ENCODE data around the gene TMEM54. TPM values are rescaled to one million over a fixed set of nuclear protein-coding genes. Genes with fewer than 3 reads are reported as not detected.

TMEM54 gene
- total and polyA plus RNA-seq, 2 experiments from 2014 or later: 11.2 to 11.7 TPM

DNA sequence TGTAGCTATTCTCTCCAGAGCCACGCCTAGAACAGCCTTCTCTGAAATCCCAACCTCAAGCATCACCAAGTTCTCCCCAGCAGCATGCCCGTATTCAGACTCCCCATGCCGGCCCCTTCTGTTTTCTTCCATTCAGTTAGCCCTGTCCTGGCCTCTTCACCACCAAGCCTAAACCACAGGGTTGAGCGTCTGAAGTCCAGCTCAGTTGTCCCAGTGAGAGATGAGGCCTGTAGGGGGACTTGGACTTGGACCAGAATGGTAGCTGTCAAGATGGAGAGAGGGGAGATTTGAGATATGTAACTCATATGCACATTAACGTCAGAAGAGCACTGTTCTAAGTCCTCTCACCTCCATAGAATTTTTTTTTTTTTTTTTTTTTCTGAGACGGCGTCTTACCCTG, 5.5 kb upstream of the TMEM54 start:
- Mint-ChIP-seq H3K36me3 (ENCODE audit: low read depth) (no peaks in the 10 kb centered on the region), H3K9me3 (no peaks in the 10 kb centered on the region)

More for the DNA sequence above, 5.5 kb upstream of the TMEM54 start:
- H3F3A ChIP-seq (replicated peaks; ENCODE audit: low read depth): no peaks in the 10 kb centered on the region
- no peaks in the 10 kb centered on the region for H4K20me1 ChIP-seq (replicated peaks; ENCODE audit: insufficient read depth)
- peaks cover 5% of the 10 kb centered on the region; the same call in 1 of the 2 replicates for H3K4me1 ChIP-seq (ENCODE audit: insufficient read depth)
- H3K4me3 Mint-ChIP-seq: no peak overlapping the region
- ATAC-seq: no peak
- H3K27ac Mint-ChIP-seq: no peak overlapping the region
- no peak overlapping the region for H3K4me2 ChIP-seq
- H3K27ac ChIP-seq (ENCODE audit: low read depth): no peak overlapping the region
- H3K36me3 ChIP-seq (ENCODE audit: insufficient read depth): no peaks in the 10 kb centered on the region
- H3K79me2 ChIP-seq (replicated peaks; ENCODE audit: insufficient read depth): no peaks in the 10 kb centered on the region
- H2AFZ ChIP-seq: no peak overlapping the region
- H3K9me2 ChIP-seq (ENCODE audit: insufficient read depth): no peaks in the 10 kb centered on the region
- 0 out of 3 replicates have a peak, but pooled peaks cover 1% of the 10 kb centered on the region for H3K4me1 Mint-ChIP-seq
- TF ChIP-seq JUNB (IDR thresholded peaks at IDR 0.05; ENCODE audit: unreplicated experiment) (no peak), STAT1 (IDR thresholded peaks at IDR 0.05; ENCODE audit: unreplicated experiment) (no peak), POLR2AphosphoS5 (IDR thresholded peaks at IDR 0.05; ENCODE audit: low read depth) (no peak), CREB1 (CRISPR knock-in tag; IDR thresholded peaks at IDR 0.05; ENCODE audit: low read depth) (no peak), ZNF114 (CRISPR knock-in tag; IDR thresholded peaks at IDR 0.05) (no peak), ZNF331 (CRISPR knock-in tag; IDR thresholded peaks at IDR 0.05; ENCODE audit: low read depth) (no peak), NANOG (IDR thresholded peaks at IDR 0.05; ENCODE audit: borderline replicate concordance) (no peak), EZH2 (IDR thresholded peaks at IDR 0.05; ENCODE audit: low read depth, unreplicated experiment) (no peak), EZH2phosphoT487 (IDR thresholded peaks at IDR 0.05; ENCODE audit: unreplicated experiment) (no peak)
- TF ChIP-seq, protein P1, sequence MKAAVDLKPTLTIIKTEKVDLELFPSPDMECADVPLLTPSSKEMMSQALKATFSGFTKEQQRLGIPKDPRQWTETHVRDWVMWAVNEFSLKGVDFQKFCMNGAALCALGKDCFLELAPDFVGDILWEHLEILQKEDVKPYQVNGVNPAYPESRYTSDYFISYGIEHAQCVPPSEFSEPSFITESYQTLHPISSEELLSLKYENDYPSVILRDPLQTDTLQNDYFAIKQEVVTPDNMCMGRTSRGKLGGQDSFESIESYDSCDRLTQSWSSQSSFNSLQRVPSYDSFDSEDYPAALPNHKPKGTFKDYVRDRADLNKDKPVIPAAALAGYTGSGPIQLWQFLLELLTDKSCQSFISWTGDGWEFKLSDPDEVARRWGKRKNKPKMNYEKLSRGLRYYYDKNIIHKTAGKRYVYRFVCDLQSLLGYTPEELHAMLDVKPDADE (IDR thresholded peaks at IDR 0.05): no peak
- TF ChIP-seq, protein P2, sequence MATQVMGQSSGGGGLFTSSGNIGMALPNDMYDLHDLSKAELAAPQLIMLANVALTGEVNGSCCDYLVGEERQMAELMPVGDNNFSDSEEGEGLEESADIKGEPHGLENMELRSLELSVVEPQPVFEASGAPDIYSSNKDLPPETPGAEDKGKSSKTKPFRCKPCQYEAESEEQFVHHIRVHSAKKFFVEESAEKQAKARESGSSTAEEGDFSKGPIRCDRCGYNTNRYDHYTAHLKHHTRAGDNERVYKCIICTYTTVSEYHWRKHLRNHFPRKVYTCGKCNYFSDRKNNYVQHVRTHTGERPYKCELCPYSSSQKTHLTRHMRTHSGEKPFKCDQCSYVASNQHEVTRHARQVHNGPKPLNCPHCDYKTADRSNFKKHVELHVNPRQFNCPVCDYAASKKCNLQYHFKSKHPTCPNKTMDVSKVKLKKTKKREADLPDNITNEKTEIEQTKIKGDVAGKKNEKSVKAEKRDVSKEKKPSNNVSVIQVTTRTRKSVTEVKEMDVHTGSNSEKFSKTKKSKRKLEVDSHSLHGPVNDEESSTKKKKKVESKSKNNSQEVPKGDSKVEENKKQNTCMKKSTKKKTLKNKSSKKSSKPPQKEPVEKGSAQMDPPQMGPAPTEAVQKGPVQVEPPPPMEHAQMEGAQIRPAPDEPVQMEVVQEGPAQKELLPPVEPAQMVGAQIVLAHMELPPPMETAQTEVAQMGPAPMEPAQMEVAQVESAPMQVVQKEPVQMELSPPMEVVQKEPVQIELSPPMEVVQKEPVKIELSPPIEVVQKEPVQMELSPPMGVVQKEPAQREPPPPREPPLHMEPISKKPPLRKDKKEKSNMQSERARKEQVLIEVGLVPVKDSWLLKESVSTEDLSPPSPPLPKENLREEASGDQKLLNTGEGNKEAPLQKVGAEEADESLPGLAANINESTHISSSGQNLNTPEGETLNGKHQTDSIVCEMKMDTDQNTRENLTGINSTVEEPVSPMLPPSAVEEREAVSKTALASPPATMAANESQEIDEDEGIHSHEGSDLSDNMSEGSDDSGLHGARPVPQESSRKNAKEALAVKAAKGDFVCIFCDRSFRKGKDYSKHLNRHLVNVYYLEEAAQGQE (IDR thresholded peaks at IDR 0.05; ENCODE audit: unreplicated experiment): no peak
- TF ChIP-seq, protein P3, sequence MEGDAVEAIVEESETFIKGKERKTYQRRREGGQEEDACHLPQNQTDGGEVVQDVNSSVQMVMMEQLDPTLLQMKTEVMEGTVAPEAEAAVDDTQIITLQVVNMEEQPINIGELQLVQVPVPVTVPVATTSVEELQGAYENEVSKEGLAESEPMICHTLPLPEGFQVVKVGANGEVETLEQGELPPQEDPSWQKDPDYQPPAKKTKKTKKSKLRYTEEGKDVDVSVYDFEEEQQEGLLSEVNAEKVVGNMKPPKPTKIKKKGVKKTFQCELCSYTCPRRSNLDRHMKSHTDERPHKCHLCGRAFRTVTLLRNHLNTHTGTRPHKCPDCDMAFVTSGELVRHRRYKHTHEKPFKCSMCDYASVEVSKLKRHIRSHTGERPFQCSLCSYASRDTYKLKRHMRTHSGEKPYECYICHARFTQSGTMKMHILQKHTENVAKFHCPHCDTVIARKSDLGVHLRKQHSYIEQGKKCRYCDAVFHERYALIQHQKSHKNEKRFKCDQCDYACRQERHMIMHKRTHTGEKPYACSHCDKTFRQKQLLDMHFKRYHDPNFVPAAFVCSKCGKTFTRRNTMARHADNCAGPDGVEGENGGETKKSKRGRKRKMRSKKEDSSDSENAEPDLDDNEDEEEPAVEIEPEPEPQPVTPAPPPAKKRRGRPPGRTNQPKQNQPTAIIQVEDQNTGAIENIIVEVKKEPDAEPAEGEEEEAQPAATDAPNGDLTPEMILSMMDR (conservative IDR thresholded peaks at IDR 0.05; ENCODE audit: low read depth in 2 of 2): no peak
- TF ChIP-seq, protein P4, sequence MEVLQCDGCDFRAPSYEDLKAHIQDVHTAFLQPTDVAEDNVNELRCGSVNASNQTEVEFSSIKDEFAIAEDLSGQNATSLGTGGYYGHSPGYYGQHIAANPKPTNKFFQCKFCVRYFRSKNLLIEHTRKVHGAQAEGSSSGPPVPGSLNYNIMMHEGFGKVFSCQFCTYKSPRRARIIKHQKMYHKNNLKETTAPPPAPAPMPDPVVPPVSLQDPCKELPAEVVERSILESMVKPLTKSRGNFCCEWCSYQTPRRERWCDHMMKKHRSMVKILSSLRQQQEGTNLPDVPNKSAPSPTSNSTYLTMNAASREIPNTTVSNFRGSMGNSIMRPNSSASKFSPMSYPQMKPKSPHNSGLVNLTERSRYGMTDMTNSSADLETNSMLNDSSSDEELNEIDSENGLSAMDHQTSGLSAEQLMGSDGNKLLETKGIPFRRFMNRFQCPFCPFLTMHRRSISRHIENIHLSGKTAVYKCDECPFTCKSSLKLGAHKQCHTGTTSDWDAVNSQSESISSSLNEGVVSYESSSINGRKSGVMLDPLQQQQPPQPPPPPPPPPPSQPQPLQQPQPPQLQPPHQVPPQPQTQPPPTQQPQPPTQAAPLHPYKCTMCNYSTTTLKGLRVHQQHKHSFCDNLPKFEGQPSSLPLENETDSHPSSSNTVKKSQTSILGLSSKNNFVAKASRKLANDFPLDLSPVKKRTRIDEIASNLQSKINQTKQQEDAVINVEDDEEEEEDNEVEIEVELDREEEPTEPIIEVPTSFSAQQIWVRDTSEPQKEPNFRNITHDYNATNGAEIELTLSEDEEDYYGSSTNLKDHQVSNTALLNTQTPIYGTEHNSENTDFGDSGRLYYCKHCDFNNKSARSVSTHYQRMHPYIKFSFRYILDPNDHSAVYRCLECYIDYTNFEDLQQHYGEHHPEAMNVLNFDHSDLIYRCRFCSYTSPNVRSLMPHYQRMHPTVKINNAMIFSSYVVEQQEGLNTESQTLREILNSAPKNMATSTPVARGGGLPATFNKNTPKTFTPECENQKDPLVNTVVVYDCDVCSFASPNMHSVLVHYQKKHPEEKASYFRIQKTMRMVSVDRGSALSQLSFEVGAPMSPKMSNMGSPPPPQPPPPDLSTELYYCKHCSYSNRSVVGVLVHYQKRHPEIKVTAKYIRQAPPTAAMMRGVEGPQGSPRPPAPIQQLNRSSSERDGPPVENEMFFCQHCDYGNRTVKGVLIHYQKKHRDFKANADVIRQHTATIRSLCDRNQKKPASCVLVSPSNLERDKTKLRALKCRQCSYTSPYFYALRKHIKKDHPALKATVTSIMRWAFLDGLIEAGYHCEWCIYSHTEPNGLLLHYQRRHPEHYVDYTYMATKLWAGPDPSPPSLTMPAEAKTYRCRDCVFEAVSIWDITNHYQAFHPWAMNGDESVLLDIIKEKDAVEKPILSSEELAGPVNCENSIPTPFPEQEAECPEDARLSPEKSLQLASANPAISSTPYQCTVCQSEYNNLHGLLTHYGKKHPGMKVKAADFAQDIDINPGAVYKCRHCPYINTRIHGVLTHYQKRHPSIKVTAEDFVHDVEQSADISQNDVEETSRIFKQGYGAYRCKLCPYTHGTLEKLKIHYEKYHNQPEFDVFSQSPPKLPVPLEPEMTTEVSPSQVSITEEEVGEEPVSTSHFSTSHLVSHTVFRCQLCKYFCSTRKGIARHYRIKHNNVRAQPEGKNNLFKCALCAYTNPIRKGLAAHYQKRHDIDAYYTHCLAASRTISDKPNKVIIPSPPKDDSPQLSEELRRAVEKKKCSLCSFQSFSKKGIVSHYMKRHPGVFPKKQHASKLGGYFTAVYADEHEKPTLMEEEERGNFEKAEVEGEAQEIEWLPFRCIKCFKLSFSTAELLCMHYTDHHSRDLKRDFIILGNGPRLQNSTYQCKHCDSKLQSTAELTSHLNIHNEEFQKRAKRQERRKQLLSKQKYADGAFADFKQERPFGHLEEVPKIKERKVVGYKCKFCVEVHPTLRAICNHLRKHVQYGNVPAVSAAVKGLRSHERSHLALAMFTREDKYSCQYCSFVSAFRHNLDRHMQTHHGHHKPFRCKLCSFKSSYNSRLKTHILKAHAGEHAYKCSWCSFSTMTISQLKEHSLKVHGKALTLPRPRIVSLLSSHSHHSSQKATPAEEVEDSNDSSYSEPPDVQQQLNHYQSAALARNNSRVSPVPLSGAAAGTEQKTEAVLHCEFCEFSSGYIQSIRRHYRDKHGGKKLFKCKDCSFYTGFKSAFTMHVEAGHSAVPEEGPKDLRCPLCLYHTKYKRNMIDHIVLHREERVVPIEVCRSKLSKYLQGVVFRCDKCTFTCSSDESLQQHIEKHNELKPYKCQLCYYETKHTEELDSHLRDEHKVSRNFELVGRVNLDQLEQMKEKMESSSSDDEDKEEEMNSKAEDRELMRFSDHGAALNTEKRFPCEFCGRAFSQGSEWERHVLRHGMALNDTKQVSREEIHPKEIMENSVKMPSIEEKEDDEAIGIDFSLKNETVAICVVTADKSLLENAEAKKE (CRISPR knock-in tag; IDR thresholded peaks at IDR 0.05): no peak
- H3K27me3 ChIP-seq (ENCODE audit: insufficient read depth): peaks cover 20% of the 10 kb centered on the region
- no peak for DNase-seq (ENCODE audit: low spot score)
- no peak overlapping the region for H3K4me3 ChIP-seq
- H3K27me3 Mint-ChIP-seq (ENCODE audit: insufficient read depth, low read depth, poor library complexity): peaks cover 13% of the 10 kb centered on the region
